ENCODE results near the gene LPGAT1.

- TF ChIP-seq, protein P1, sequence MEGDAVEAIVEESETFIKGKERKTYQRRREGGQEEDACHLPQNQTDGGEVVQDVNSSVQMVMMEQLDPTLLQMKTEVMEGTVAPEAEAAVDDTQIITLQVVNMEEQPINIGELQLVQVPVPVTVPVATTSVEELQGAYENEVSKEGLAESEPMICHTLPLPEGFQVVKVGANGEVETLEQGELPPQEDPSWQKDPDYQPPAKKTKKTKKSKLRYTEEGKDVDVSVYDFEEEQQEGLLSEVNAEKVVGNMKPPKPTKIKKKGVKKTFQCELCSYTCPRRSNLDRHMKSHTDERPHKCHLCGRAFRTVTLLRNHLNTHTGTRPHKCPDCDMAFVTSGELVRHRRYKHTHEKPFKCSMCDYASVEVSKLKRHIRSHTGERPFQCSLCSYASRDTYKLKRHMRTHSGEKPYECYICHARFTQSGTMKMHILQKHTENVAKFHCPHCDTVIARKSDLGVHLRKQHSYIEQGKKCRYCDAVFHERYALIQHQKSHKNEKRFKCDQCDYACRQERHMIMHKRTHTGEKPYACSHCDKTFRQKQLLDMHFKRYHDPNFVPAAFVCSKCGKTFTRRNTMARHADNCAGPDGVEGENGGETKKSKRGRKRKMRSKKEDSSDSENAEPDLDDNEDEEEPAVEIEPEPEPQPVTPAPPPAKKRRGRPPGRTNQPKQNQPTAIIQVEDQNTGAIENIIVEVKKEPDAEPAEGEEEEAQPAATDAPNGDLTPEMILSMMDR (IDR thresholded peaks at IDR 0.05; ENCODE audit: low read depth, low read length) = no peak
- no peak for TF ChIP-seq EZH2phosphoT487 (IDR thresholded peaks at IDR 0.05; ENCODE audit: low read depth)
These were observed 29.5 kb downstream of the LPGAT1 start for GRCh38 chr1:211800925-211801607.

Data from OCI-LY3 (cell line).